ENCODE data around the gene DTD2. TPM values are rescaled to one million over a fixed set of nuclear protein-coding genes. Genes with fewer than 3 reads are reported as not detected.

DTD2 gene
- total and polyA plus RNA-seq, 2 of the 8 experiments (the other 6 are each of a cell fraction or from before 2014, with no cell fraction given): 12.0 to 19.5 TPM

DNA sequence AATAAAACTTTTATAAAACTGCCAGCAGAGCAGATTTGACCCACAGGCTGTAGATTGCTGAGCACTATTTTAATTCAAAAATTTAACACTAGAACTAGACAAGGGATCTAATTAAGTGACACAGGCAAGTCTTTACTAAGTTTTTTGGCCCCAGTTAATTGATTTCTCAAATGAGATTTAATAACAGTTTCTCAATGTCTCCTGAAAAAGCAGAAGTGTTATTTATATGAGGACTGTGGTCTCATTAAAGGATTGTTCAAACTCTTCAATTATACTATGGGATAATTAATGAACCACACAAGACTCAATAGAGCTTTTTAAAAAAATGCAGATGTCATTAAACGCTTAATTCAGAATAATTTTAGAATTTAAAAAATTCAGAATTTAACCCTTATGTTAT, 38.9 kb downstream of the DTD2 start:
- 96% methylated on average over 1 of the region's 1 CpG; no CpG with 5 or more reads in 1 of the 2 experiments for WGBS, 2 experiments (ENCODE audit: extremely low coverage in 1 of 2, insufficient coverage in 1 of 2, insufficient read length in 1 of 2, insufficient replicate concordance in 2 of 2, low coverage in 1 of 2, low lambda C conversion rate in 2 of 2, missing lambda C conversion rate in 1 of 2)
- no peak for FAIRE-seq
- no peaks in the 10 kb centered on the region for H4K20me1 ChIP-seq (replicated peaks in 1 of 2; ENCODE audit: control insufficient read depth in 1 of 2, insufficient read depth in 2 of 2, low read length in 2 of 2)
- H3K4me1 ChIP-seq (replicated peaks in 1 of 4; ENCODE audit: control insufficient read depth in 3 of 4, insufficient read depth in 4 of 4, low read length in 3 of 4): no peaks in the 10 kb centered on the region
- no peak overlapping the region for H4K5ac ChIP-seq (ENCODE audit: insufficient read length, low read depth, low read length)
- peak overlapping the region in 1 of 2 experiments; percentile 1; a peak in 1 of 4 replicates for H3K4me2 ChIP-seq (ENCODE audit: insufficient read depth in 1 of 2, low read depth in 2 of 2, low read length in 2 of 2)
- TF ChIP-seq SIN3A (conservative IDR thresholded peaks at IDR 0.05 in 1 of 2, IDR thresholded peaks at IDR 0.05 in 1 of 2; ENCODE audit: low read depth in 1 of 2, low read length in 2 of 2) (no peak), JUN (IDR thresholded peaks at IDR 0.05; ENCODE audit: low read depth, low read length) (no peak), HDAC6 (IDR thresholded peaks at IDR 0.05; ENCODE audit: low read depth, low read length) (no peak), FOSL1 (IDR thresholded peaks at IDR 0.05; ENCODE audit: insufficient read depth, low read depth, low read length) (no peak), SAP30 (IDR thresholded peaks at IDR 0.05; ENCODE audit: insufficient read depth, insufficient replicate concordance, low read length) (no peak)
- TF ChIP-seq, protein P1, sequence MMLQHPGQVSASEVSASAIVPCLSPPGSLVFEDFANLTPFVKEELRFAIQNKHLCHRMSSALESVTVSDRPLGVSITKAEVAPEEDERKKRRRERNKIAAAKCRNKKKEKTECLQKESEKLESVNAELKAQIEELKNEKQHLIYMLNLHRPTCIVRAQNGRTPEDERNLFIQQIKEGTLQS (IDR thresholded peaks at IDR 0.05; ENCODE audit: insufficient read depth, low read depth, low read length): no peak
- H3K23me2 ChIP-seq (ENCODE audit: low read depth, low read length): no peaks in the 10 kb centered on the region; the same call in 1 of the 2 replicates
- no peak overlapping the region for H4K8ac ChIP-seq (ENCODE audit: extremely low read depth, insufficient read depth, low read length)
- no peak overlapping the region for H3K18ac ChIP-seq (ENCODE audit: extremely low read depth, low read length)
- H3K27me3 ChIP-seq (replicated peaks in 1 of 4; ENCODE audit: control insufficient read depth in 3 of 4, extremely low read depth in 1 of 4, insufficient read depth in 3 of 4, low read length in 3 of 4): no peaks in the 10 kb centered on the region
- H3K9me3 ChIP-seq (ENCODE audit: insufficient read depth in 2 of 2, low read depth in 1 of 2, low read length in 1 of 2): no peaks in the 10 kb centered on the region
- no peak overlapping the region for H3K27ac ChIP-seq (ENCODE audit: low read depth, low read length)
- H2BK15ac ChIP-seq (ENCODE audit: low read length): no peak overlapping the region
- no peaks in the 10 kb centered on the region for H3K36me3 ChIP-seq (ENCODE audit: control insufficient read depth in 2 of 4, insufficient read depth in 4 of 4, low read length in 3 of 4)
- ChIA-PET CTCF (ENCODE audit: partially characterized antibody) (interaction anchor here (0.6 to 1.7 kb wide), 2 partner anchors 31 to 1101 kb away, joined by 3 to 4 read pairs; no protein-coding TSS in a partner anchor), POLR2A (ENCODE audit: partially characterized antibody) (interaction anchor here (1.0 to 1.1 kb wide), 3 partner anchors 10 to 212 kb away, joined by 3 read pairs; partner anchors contain the start of gene DTD2)
- H4K91ac ChIP-seq (replicated peaks; ENCODE audit: insufficient read length, low read length): no peak overlapping the region
- H3K23ac ChIP-seq (ENCODE audit: insufficient read length): no peak overlapping the region
- no peak overlapping the region for H2BK5ac ChIP-seq (ENCODE audit: low read depth, low read length)
- H3K14ac ChIP-seq (ENCODE audit: insufficient read length): no peak overlapping the region
- 0 out of 7 replicates have a peak overlapping the region, but pooled peaks of 1 of the 4 experiments have one; percentile 18 for H3K9ac ChIP-seq (replicated peaks in 1 of 4; ENCODE audit: extremely low read depth in 1 of 4, low read depth in 3 of 4, low read length in 3 of 4)
- no peaks in the 10 kb centered on the region; the same call in 1 of the 2 replicates for H3K79me1 ChIP-seq (ENCODE audit: low read depth, low read length)
- H2BK120ac ChIP-seq (replicated peaks; ENCODE audit: low read depth, low read length): no peak overlapping the region
- H3K56ac ChIP-seq (replicated peaks; ENCODE audit: insufficient read length, low read depth, low read length): no peak overlapping the region
- H2AFZ ChIP-seq (ENCODE audit: low read length): no peak overlapping the region
- H2AK5ac ChIP-seq (ENCODE audit: low read depth, low read length): no peak overlapping the region
- H3K79me2 ChIP-seq (ENCODE audit: control insufficient read depth in 1 of 2, insufficient read depth in 2 of 2, low read length in 2 of 2): peaks cover 0 to 23% of the 10 kb centered on the region in 2 experiments; a peak in 2 of 4 replicates
- no peak overlapping the region for H2BK20ac ChIP-seq (ENCODE audit: low read length)
- H3K4me3 ChIP-seq (ENCODE audit: extremely low read depth in 1 of 4, insufficient read depth in 2 of 4, low read depth in 3 of 4, low read length in 4 of 4): 0 out of 8 replicates have a peak overlapping the region, but pooled peaks of 1 of the 4 experiments have one; percentile 10
- DNase-seq (ENCODE audit: low read depth in 1 of 2, low spot score in 2 of 2): no peak
- H2BK12ac ChIP-seq (ENCODE audit: low read depth, low read length): no peak overlapping the region
- no peak overlapping the region for H3K4ac ChIP-seq (replicated peaks; ENCODE audit: insufficient read length, low read depth, low read length)
